HuH-7.5 (cell line): Measurements from ENCODE around the gene PLA2G12A.
"Not testable (repeated sequence)": the region's sequence is repeated elsewhere in the genome, so short reads cannot be mapped to it uniquely, and the experiment has no call there.

Experiments used
- DNase-seq: peaks from one replicate; pipeline ENCODE4 v3.0.0; 2011; ENCODE audit warnings: low spot score

The PLA2G12A gene

GRCh38 chr4:109678925-109679324 is 50.9 kb downstream of the PLA2G12A start:
- not testable (repeated sequence) for DNase-seq

- DNase-seq, result not testable (repeated sequence)
Measured at GRCh38 chr4:109678472-109678871, 51.4 kb downstream of the PLA2G12A start.

- no peak for DNase-seq
Measured at GRCh38 chr4:109676886-109677285, 53.0 kb downstream of the PLA2G12A start.

GRCh38 chr4:109675843-109676242 is 54.0 kb downstream of the PLA2G12A start:
- no peak for DNase-seq

GRCh38 chr4:109675181-109675580 is 54.7 kb downstream of the PLA2G12A start:
- no peak for DNase-seq

GRCh38 chr4:109673303-109673702 is 56.6 kb downstream of the PLA2G12A start:
- no peak for DNase-seq

- no peak for DNase-seq
Measured at GRCh38 chr4:109672169-109672930, 57.5 kb downstream of the PLA2G12A start.

- DNase-seq, result no peak
Measured at GRCh38 chr4:109671350-109671749, 58.5 kb downstream of the PLA2G12A start.

- no peak for DNase-seq
Measured at GRCh38 chr4:109665783-109666485, 63.9 kb downstream of the PLA2G12A start.

- DNase-seq, result no peak
Measured at GRCh38 chr4:109662771-109663170, 67.1 kb downstream of the PLA2G12A start.

- DNase-seq, result no peak
Measured at GRCh38 chr4:109662116-109662515, 67.8 kb downstream of the PLA2G12A start.
